H1 (cell line): ENCODE measurements around the gene HECTD4. TPM values are rescaled to one million over a fixed set of nuclear protein-coding genes. Genes with fewer than 3 reads are reported as not detected.

Experiments
- BRCA1 ChIP-seq: IDR thresholded peaks from 2 replicates; pipeline ENCODE4 v1.6.1; 2012; ENCODE audit warnings: low read depth, low read length, improper control_type of control experiment
- GTF2F1 ChIP-seq: IDR thresholded peaks from 2 replicates; pipeline ENCODE4 v1.6.1; 2012; ENCODE audit warnings: low read depth, low read length, improper control_type of control experiment, borderline replicate concordance
- NANOG ChIP-seq: IDR thresholded peaks from 2 replicates; pipeline ENCODE4 v1.6.1; 2011; ENCODE audit warnings: low read length, low read depth, mild to moderate bottlenecking, inconsistent platforms; ENCODE audit not compliant: insufficient read depth, poor library complexity, severe bottlenecking
- polyA plus RNA-seq, 7 experiments: library from polyadenylated mRNA; depleted of rRNA in 3 of 7; stranded (reverse) in 5 of 7; unstranded in 2 of 7; fragments of >200 nt in 5 of 7; fragments of 200-250 nt in 2 of 7; gene quantifications; 1 replicate in 5 of 7; 2 replicates in 1 of 7; 4 replicates in 1 of 7; pipeline versions ENCODE4 v1.2.1 to v1.2.3, GENCODE V29; 2011 to 2013; ENCODE audit warnings: missing spikeins in 2 of 7, mixed read lengths in 2 of 7
- total RNA-seq: library from RNA; stranded (reverse); fragmentation: NEBNext Ultra II Directional; extraction: Animal tissue kit (Norgen Biotek cat#: 25700); gene quantifications from 2 replicates; pipeline ENCODE4 v1.2.1, GENCODE V29; 2021

HECTD4 gene
- total and polyA plus RNA-seq, 2 of the 8 experiments (the other 6 are each of a cell fraction or from before 2014, with no cell fraction given) = 6.5 to 33.7 TPM

DNA sequence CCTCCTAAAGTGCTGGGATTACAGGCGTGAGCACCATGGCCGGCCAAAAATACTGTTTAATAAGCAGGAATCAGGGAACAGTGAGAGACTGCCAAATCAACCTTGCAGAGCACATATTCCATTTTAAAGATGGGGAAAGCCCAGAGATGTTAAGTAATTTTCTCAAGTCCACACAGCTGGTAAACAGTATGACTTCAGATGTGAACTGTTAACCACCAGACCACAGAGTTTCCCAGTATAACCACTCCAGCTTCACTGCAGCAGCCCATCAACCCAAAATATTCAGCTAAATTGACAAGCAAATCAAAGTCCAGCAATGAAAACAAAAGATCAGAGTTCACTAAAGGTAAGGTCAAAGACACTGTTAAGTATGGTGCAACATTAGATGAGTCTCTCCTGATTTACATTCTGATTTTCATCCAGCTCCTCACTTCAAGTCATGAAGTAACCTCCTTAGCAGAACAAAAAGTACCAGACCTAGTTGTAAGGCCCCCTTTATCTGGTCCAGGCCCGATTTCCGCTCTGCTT lies 174.8 kb downstream of the HECTD4 start (continued):
- no peak for TF ChIP-seq BRCA1
- TF ChIP-seq GTF2F1 = no peak
- no peak for TF ChIP-seq NANOG
